Loucy (cell line): ENCODE data around the gene DNASE1.

Source experiments
- CTCF ChIP-seq: fragments of 200-600 bp; sonication (generic); conservative IDR thresholded peaks from 2 replicates; pipeline ENCODE4 v1.5.1; 2014; ENCODE audit warnings: mild to moderate bottlenecking, antibody characterized with exemption, low read length
- EZH2phosphoT487 ChIP-seq: fragments of 200-600 bp; IDR thresholded peaks from 2 replicates; pipeline ENCODE4 v1.6.1; 2018; ENCODE audit warnings: antibody characterized with exemption, mild to moderate bottlenecking, moderate library complexity, borderline replicate concordance

DNA sequence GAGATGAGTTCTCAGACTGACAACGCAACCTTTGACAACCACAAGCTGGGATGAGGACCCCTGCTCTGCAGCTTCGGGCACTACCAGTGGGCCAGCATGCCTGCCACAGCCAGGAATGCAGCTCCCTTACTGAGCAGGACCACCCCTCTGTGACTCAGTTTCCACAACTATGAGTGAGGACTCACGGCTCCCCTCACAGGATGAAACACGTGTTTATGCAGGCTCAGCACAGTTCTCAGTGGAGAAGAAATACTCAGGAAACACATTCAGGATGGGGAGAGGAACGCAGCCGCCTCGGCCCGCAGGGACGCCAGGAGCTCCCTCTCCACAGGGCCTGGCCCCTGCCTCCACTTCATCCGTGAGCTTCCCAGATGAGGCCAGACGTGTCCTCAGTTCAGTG lies 14.1 kb downstream of the DNASE1 start:
- no peak for TF ChIP-seq CTCF
- no peak for TF ChIP-seq EZH2phosphoT487
